Fibroblast of skin of left quadriceps (primary cell): ENCODE results near the gene TNFRSF1A.
"Not testable (repeated sequence)": the region's sequence is repeated elsewhere in the genome, so short reads cannot be mapped to it uniquely, and the experiment has no call there.

Source experiments
- DNase-seq, 2 experiments: peaks; one replicate each; pipeline ENCODE4 v3.0.0-alpha.2; 2013; ENCODE audit warnings: low read depth in 2 of 2

The TNFRSF1A gene

GRCh38 chr12:6356374-6356820 is 14.5 kb upstream of the TNFRSF1A start:
- DNase-seq, result no peak

GRCh38 chr12:6355491-6356373 is 13.9 kb upstream of the TNFRSF1A start:
- no peak for DNase-seq

GRCh38 chr12:6354495-6355393 is 12.9 kb upstream of the TNFRSF1A start:
- no peak for DNase-seq

- no peak for DNase-seq
Measured at GRCh38 chr12:6352193-6353173, 10.6 kb upstream of the TNFRSF1A start.

GRCh38 chr12:6351622-6352021 is 9.7 kb upstream of the TNFRSF1A start:
- no peak for DNase-seq

- DNase-seq, result no peak
Measured at GRCh38 chr12:6347367-6348338, 5.8 kb upstream of the TNFRSF1A start.

GRCh38 chr12:6346942-6347341 is 5.1 kb upstream of the TNFRSF1A start:
- DNase-seq, result no peak

GRCh38 chr12:6346235-6346832 is 4.5 kb upstream of the TNFRSF1A start:
- no peak for DNase-seq

- no peak for DNase-seq
Measured at GRCh38 chr12:6345319-6346091, 3.6 kb upstream of the TNFRSF1A start.

- DNase-seq, result not testable (repeated sequence)
Measured at GRCh38 chr12:6344101-6344660, 2.3 kb upstream of the TNFRSF1A start.

GRCh38 chr12:6343518-6343917 is 1.6 kb upstream of the TNFRSF1A start:
- no peak for DNase-seq

- no peak for DNase-seq
Measured at GRCh38 chr12:6342140-6342889, 439 bp upstream of the TNFRSF1A start.

- DNase-seq, result no peak
Measured at GRCh38 chr12:6340745-6341416, 995 bp downstream of the TNFRSF1A start.

- DNase-seq, result no peak
Measured at GRCh38 chr12:6340032-6340638, 1.7 kb downstream of the TNFRSF1A start.

GRCh38 chr12:6338955-6339354 is 2.9 kb downstream of the TNFRSF1A start:
- no peak for DNase-seq

- not testable (repeated sequence) for DNase-seq
Measured at GRCh38 chr12:6338536-6338935, 3.3 kb downstream of the TNFRSF1A start.

- no peak for DNase-seq
Measured at GRCh38 chr12:6337958-6338433, 3.9 kb downstream of the TNFRSF1A start.
